Measurements from ENCODE around the gene NR2C2. TPM values are rescaled to one million over a fixed set of nuclear protein-coding genes. Genes with fewer than 3 reads are reported as not detected.

Gene NR2C2
- total and polyA plus RNA-seq, 3 donors from 2014 or later, result 52.6 to 87.5 (median 85.2) TPM

GRCh38 chr3:15038306-15038705 is 90.9 kb downstream of the NR2C2 start:
- peaks cover 14% of the 10 kb centered on the region for H3K4me1 ChIP-seq
- 86 to 94% methylated on average over 6 of the region's 6 CpGs for WGBS, 2 donors
- H3K36me3 ChIP-seq (ENCODE audit: low read depth, missing control alignments), result no peaks in the 10 kb centered on the region
- H3K4me3 ChIP-seq, result no peak overlapping the region
- TF ChIP-seq POLR2A (IDR thresholded peaks at IDR 0.05) (no peak), CTCF (IDR thresholded peaks at IDR 0.05) (no peak)
- no peaks in the 10 kb centered on the region for H3K27me3 ChIP-seq
- intact Hi-C loops (cut with DNase I; ENCODE audit: low total_unique reads), result no loop called here
- no peaks in the 10 kb centered on the region for H3K9me3 ChIP-seq
- H3K27ac ChIP-seq, result no peak overlapping the region
- no peak for DNase-seq

GRCh38 chr3:15040844-15041243 is 93.5 kb downstream of the NR2C2 start:
- no peak for TF ChIP-seq POLR2A (IDR thresholded peaks at IDR 0.05)
- no peak for TF ChIP-seq CTCF (IDR thresholded peaks at IDR 0.05)
- no peaks in the 10 kb centered on the region for H3K36me3 ChIP-seq (ENCODE audit: low read depth, missing control alignments)
- no peaks in the 10 kb centered on the region for H3K9me3 ChIP-seq
- no peak overlapping the region for H3K4me3 ChIP-seq
- peak; percentile 82 for DNase-seq
- peak overlapping the region; percentile 31 to 35 for H3K27ac ChIP-seq
- H3K27me3 ChIP-seq, result no peaks in the 10 kb centered on the region
- H3K4me1 ChIP-seq, result peaks cover 14% of the 10 kb centered on the region
- intact Hi-C loops (cut with DNase I; ENCODE audit: low total_unique reads), result no loop called here
- WGBS, 2 donors, result 68 to 71% methylated on average over 3 of the region's 3 CpGs

- Histone ChIP-seq H3K9me3 (no peaks in the 10 kb centered on the region), H3K4me3 (no peak overlapping the region), H3K27ac (no peak overlapping the region), H3K36me3 (ENCODE audit: low read depth, missing control alignments) (no peaks in the 10 kb centered on the region), H3K4me1 (peaks cover 14% of the 10 kb centered on the region), H3K27me3 (no peaks in the 10 kb centered on the region)
- intact Hi-C loops (cut with DNase I; ENCODE audit: low total_unique reads), result no loop called here
- no peak for DNase-seq
- WGBS, 2 donors, result 95 to 97% methylated on average over 3 of the region's 3 CpGs
- TF ChIP-seq CTCF (IDR thresholded peaks at IDR 0.05) (no peak), POLR2A (IDR thresholded peaks at IDR 0.05) (no peak)
Measured at GRCh38 chr3:15041950-15042349, 94.6 kb downstream of the NR2C2 start.

GRCh38 chr3:15042936-15043335 is 95.6 kb downstream of the NR2C2 start:
- peaks cover 14% of the 10 kb centered on the region for H3K4me1 ChIP-seq
- intact Hi-C loops (cut with DNase I; ENCODE audit: low total_unique reads), result no loop called here
- no peaks in the 10 kb centered on the region for H3K36me3 ChIP-seq (ENCODE audit: low read depth, missing control alignments)
- no peaks in the 10 kb centered on the region for H3K27me3 ChIP-seq
- H3K9me3 ChIP-seq, result no peaks in the 10 kb centered on the region
- H3K27ac ChIP-seq, result no peak overlapping the region
- WGBS, 2 donors, result 94 to 98% methylated on average over 3 of the region's 3 CpGs
- no peak for TF ChIP-seq POLR2A (IDR thresholded peaks at IDR 0.05)
- no peak for TF ChIP-seq CTCF (IDR thresholded peaks at IDR 0.05)
- no peak overlapping the region for H3K4me3 ChIP-seq
- no peak for DNase-seq

DNA sequence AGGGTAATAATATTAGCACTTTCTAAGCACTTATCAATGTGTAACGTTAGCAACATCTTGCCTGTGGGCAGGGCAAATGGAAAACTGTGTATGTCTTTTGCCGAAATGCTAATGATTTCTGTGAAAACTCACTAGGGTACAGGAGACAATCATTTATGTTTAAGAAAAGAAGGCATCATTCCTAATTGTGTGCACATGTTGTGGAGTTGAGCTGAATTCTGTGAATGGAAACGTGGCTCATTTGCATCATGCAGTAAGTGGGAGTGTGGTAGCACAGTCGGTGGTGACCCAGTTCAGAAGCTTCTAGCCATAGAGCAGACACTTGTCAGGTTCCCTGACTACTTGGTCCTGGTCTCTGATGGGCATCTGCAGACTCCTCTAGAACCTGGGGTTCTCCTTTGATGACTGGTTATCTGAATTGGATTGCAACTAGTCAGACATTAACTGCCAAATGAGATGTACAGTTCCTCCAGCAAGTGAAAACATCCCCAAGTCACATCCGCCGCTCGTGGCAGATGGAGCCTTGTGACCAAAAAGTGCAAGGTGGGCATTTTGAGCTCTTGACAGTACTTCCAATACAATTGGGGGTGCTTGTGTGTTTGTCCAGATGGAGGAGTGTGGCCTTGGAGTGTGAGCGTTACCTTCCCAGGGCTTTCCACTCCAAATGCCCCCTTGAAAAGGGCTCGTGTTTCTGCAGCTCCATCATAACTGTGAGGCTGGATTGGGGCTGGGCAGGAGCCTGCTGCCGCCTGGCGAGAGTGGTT is 96.2 kb downstream of the NR2C2 start:
- peaks cover 14% of the 10 kb centered on the region for H3K4me1 ChIP-seq
- no peaks in the 10 kb centered on the region for H3K9me3 ChIP-seq
- intact Hi-C loops (cut with DNase I; ENCODE audit: low total_unique reads), result no loop called here
- no peaks in the 10 kb centered on the region for H3K36me3 ChIP-seq (ENCODE audit: low read depth, missing control alignments)
- WGBS, 2 donors, result 83 to 90% methylated on average over 7 to 11 of the region's 11 CpGs
- TF ChIP-seq CTCF (IDR thresholded peaks at IDR 0.05), result no peak
- no peak for TF ChIP-seq POLR2A (IDR thresholded peaks at IDR 0.05)
- no peak overlapping the region for H3K4me3 ChIP-seq
- DNase-seq, result no peak
- H3K27me3 ChIP-seq, result no peaks in the 10 kb centered on the region
- H3K27ac ChIP-seq, result no peak overlapping the region
